ENCODE measurements around the gene ACMSD. TPM values are rescaled to one million over a fixed set of nuclear protein-coding genes. Genes with fewer than 3 reads are reported as not detected.

ACMSD gene
- polyA plus RNA-seq, 2 donors = not detected

Other genes with a start within 250 kb of the ACMSD start
- under 1 TPM; 0.10 to 0.11 TPM for gene TMEM163, start 119.6 kb upstream of the ACMSD start, polyA plus RNA-seq
- 10 to 100 TPM in 1 of 2 donors, 1 to 10 TPM in 1; 7.6 to 11.7 TPM for gene CCNT2, start 80.2 kb downstream of the ACMSD start, polyA plus RNA-seq
- gene MAP3K19, start 208.8 kb downstream of the ACMSD start, polyA plus RNA-seq = not detected
- 10 to 100 TPM; 13.9 to 20.2 TPM for gene RAB3GAP1, start 213.7 kb downstream of the ACMSD start, polyA plus RNA-seq

Data from esophagus (tissue), 2 donors.